HEK293 (cell line): ENCODE data around the gene FRRS1L.

Experiments
- CTCF ChIA-PET: fragments of 350-600 bp; formaldehyde crosslinking; extraction: SDS; loops from one replicate; lab custom pipeline; 2021; ENCODE audit warnings: antibody characterized with exemption; lab: Yijun Ruan, JAX
- POLR2A ChIA-PET: fragments of 300-600 bp; formaldehyde crosslinking; extraction: SDS; loops from one replicate; lab custom pipeline; 2020; ENCODE audit warnings: antibody characterized with exemption, inconsistent platforms; lab: Yijun Ruan, JAX
- H3K27ac ChIP-seq: fragments of 200-500 bp; sonication (Bioruptor generic); 2 replicates; pipeline ENCODE4 v1.5.1; 2014; ENCODE audit warnings: low read depth, low read length, control low read depth, inconsistent platforms; ENCODE audit errors: extremely low read depth
- H3K36me3 ChIP-seq, 2 experiments: fragments of 200-500 bp in 1 of 2; sonication (Bioruptor generic) in 1 of 2; 1 replicate in 1 of 2; 2 replicates in 1 of 2; pipeline ENCODE4 v1.5.1; 2014 to 2017; ENCODE audit warnings: inconsistent platforms in 2 of 2, low read length in 2 of 2; ENCODE audit not compliant: control insufficient read depth in 2 of 2, insufficient read depth in 1 of 2
- H3K4me1 ChIP-seq: fragments of 200-500 bp; sonication (Bioruptor generic); 2 replicates; pipeline ENCODE4 v1.5.1; 2014; ENCODE audit warnings: mild to moderate bottlenecking, low read length, inconsistent platforms; ENCODE audit not compliant: control insufficient read depth, insufficient read depth
- H3K4me3 ChIP-seq: 2 replicates; pipeline ENCODE4 v1.5.1; 2011; ENCODE audit warnings: low read depth, mild to moderate bottlenecking, control low read depth, low read length, moderate library complexity
- H3K9me3 ChIP-seq: fragments of 200-500 bp; sonication (Bioruptor generic); 2 replicates; pipeline ENCODE4 v1.5.1; 2014; ENCODE audit warnings: low read depth, low read length, inconsistent platforms; ENCODE audit not compliant: control insufficient read depth, insufficient read depth
- FEZF1 ChIP-seq: fragments of 450-650 bp; formaldehyde crosslinking; IDR thresholded peaks from 2 replicates; pipeline ENCODE4 v1.5.1; 2016; ENCODE audit warnings: missing biosample characterization, missing genetic modification characterization
- IKZF3 ChIP-seq: fragments of 450-650 bp; IDR thresholded peaks from 2 replicates; pipeline ENCODE4 v1.5.0; 2018; ENCODE audit warnings: missing biosample characterization, mild to moderate bottlenecking, missing genetic modification characterization, moderate library complexity
- KLF1 ChIP-seq: fragments of 450-650 bp; formaldehyde crosslinking; IDR thresholded peaks from 2 replicates; pipeline ENCODE4 v1.5.1; 2016; ENCODE audit warnings: missing biosample characterization, missing genetic modification characterization
- KLF16 ChIP-seq: fragments of 450-650 bp; formaldehyde crosslinking; IDR thresholded peaks from 2 replicates; pipeline ENCODE4 v1.5.1; 2017; ENCODE audit warnings: missing biosample characterization, missing genetic modification characterization
- KLF7 ChIP-seq: fragments of 450-650 bp; formaldehyde crosslinking; IDR thresholded peaks from 2 replicates; pipeline ENCODE4 v1.5.1; 2016; ENCODE audit warnings: missing biosample characterization, missing genetic modification characterization, borderline replicate concordance
- PBX3 ChIP-seq: sonication (generic); formaldehyde crosslinking; IDR thresholded peaks from 2 replicates; pipeline ENCODE4 v1.8.1; 2022; ENCODE audit warnings: mild to moderate bottlenecking, moderate library complexity, missing genetic modification reagents
- YY2 ChIP-seq: fragments of 450-650 bp; formaldehyde crosslinking; IDR thresholded peaks from 2 replicates; pipeline ENCODE4 v1.5.1; 2016; ENCODE audit warnings: missing biosample characterization, missing genetic modification characterization
- ZBTB48 ChIP-seq: fragments of 450-650 bp; formaldehyde crosslinking; IDR thresholded peaks from 2 replicates; pipeline ENCODE4 v1.5.1; 2016; ENCODE audit warnings: missing biosample characterization, missing genetic modification characterization
- ZEB2 ChIP-seq: fragments of 450-650 bp; formaldehyde crosslinking; IDR thresholded peaks from 2 replicates; pipeline ENCODE4 v1.5.1; 2016; ENCODE audit warnings: missing biosample characterization, missing genetic modification characterization
- ZIC2 ChIP-seq: fragments of 450-650 bp; formaldehyde crosslinking; IDR thresholded peaks from 2 replicates; pipeline ENCODE4 v1.5.1; 2016; ENCODE audit warnings: missing biosample characterization, missing genetic modification characterization
- ZNF121 ChIP-seq: fragments of 450-650 bp; formaldehyde crosslinking; IDR thresholded peaks from 2 replicates; pipeline ENCODE4 v1.5.1; 2016; ENCODE audit warnings: missing biosample characterization, missing genetic modification characterization
- ZNF132 ChIP-seq: fragments of 450-650 bp; formaldehyde crosslinking; IDR thresholded peaks from 2 replicates; pipeline ENCODE4 v1.5.1; 2017; ENCODE audit warnings: missing biosample characterization, missing genetic modification characterization, borderline replicate concordance
- ZNF221 ChIP-seq: fragments of 450-650 bp; formaldehyde crosslinking; IDR thresholded peaks from 2 replicates; pipeline ENCODE4 v1.5.1; 2017; ENCODE audit warnings: missing biosample characterization, missing genetic modification characterization, borderline replicate concordance
- ZNF473 ChIP-seq: fragments of 450-650 bp; formaldehyde crosslinking; IDR thresholded peaks from 2 replicates; pipeline ENCODE4 v1.5.1; 2017; ENCODE audit warnings: missing biosample characterization, missing genetic modification characterization
- ZNF48 ChIP-seq: fragments of 450-650 bp; formaldehyde crosslinking; IDR thresholded peaks from 2 replicates; pipeline ENCODE4 v1.5.1; 2016; ENCODE audit warnings: missing biosample characterization, missing genetic modification characterization
- ZNF513 ChIP-seq: fragments of 450-650 bp; IDR thresholded peaks from 2 replicates; pipeline ENCODE4 v1.5.1; 2018; ENCODE audit warnings: missing biosample characterization, missing genetic modification characterization
- ZNF514 ChIP-seq: fragments of 450-650 bp; formaldehyde crosslinking; IDR thresholded peaks from 2 replicates; pipeline ENCODE4 v1.5.1; 2016; ENCODE audit warnings: missing biosample characterization, missing genetic modification characterization
- ZNF518A ChIP-seq: fragments of 450-650 bp; formaldehyde crosslinking; conservative IDR thresholded peaks from 2 replicates; pipeline ENCODE4 v1.5.1; 2016; ENCODE audit warnings: low read depth, missing biosample characterization, missing genetic modification characterization
- ZNF529 ChIP-seq: fragments of 450-650 bp; formaldehyde crosslinking; IDR thresholded peaks from 2 replicates; pipeline ENCODE4 v1.5.1; 2017; ENCODE audit warnings: missing genetic modification characterization, missing biosample characterization; ENCODE audit not compliant: insufficient replicate concordance
- ZNF555 ChIP-seq: fragments of 450-650 bp; formaldehyde crosslinking; conservative IDR thresholded peaks from 2 replicates; pipeline ENCODE4 v1.5.1; 2017; ENCODE audit warnings: missing biosample characterization, mild to moderate bottlenecking, missing genetic modification characterization, inconsistent platforms
- ZNF561 ChIP-seq: fragments of 450-650 bp; IDR thresholded peaks from 2 replicates; pipeline ENCODE4 v1.5.1; 2018; ENCODE audit warnings: missing biosample characterization, missing genetic modification characterization, borderline replicate concordance
- ZNF658 ChIP-seq: fragments of 450-650 bp; formaldehyde crosslinking; IDR thresholded peaks from 2 replicates; pipeline ENCODE4; 2016; ENCODE audit warnings: missing biosample characterization, missing genetic modification characterization
- ZNF701 ChIP-seq: fragments of 450-650 bp; formaldehyde crosslinking; IDR thresholded peaks from 2 replicates; pipeline ENCODE4 v1.5.1; 2016; ENCODE audit warnings: missing biosample characterization, missing genetic modification characterization
- ZNF747 ChIP-seq: fragments of 450-650 bp; formaldehyde crosslinking; IDR thresholded peaks from 2 replicates; pipeline ENCODE4 v1.5.1; 2016; ENCODE audit warnings: missing biosample characterization, missing genetic modification characterization
- ZSCAN5A ChIP-seq: fragments of 450-650 bp; formaldehyde crosslinking; IDR thresholded peaks from 2 replicates; pipeline ENCODE4 v1.5.1; 2016; ENCODE audit warnings: missing biosample characterization, missing genetic modification characterization
- TF ChIP-seq, protein P1 (sequence below): fragments of 450-650 bp; formaldehyde crosslinking; IDR thresholded peaks from 2 replicates; pipeline ENCODE4 v1.5.1; 2017; ENCODE audit warnings: missing biosample characterization, missing genetic modification characterization

The FRRS1L gene

GRCh38 chr9:109176386-109176785, 9.3 kb upstream of the FRRS1L start (continued):
- TF ChIP-seq ZNF701 (tag by site-specific recombination) (no peak), ZNF518A (no peak), ZIC2 (tag by site-specific recombination) (no peak), ZNF513 (no peak), KLF16 (tag by site-specific recombination) (no peak), ZNF221 (no peak), ZBTB48 (no peak), ZNF121 (tag by site-specific recombination) (no peak), YY2 (no peak), FEZF1 (tag by site-specific recombination) (no peak), KLF7 (no peak), ZNF658 (tag by site-specific recombination) (no peak), PBX3 (CRISPR knock-in tag) (no peak), ZSCAN5A (tag by site-specific recombination) (no peak), KLF1 (tag by site-specific recombination) (no peak)

GRCh38 chr9:109172935-109173334, 5.9 kb upstream of the FRRS1L start:
- Histone ChIP-seq H3K9me3 (no peaks in the 10 kb centered on the region), H3K4me1 (no peaks in the 10 kb centered on the region), H3K36me3 (no peaks in the 10 kb centered on the region), H3K4me3 (no peak overlapping the region), H3K27ac (no peak overlapping the region)
- POLR2A ChIA-PET = no interaction called here
- CTCF ChIA-PET = interaction anchor here (0.6 to 3.5 kb wide), 5 partner anchors 11 to 416 kb away, joined by 3 to 21 read pairs (median 4); no protein-coding TSS in a partner anchor
- TF ChIP-seq ZNF514 (tag by site-specific recombination) (no peak), ZNF561 (tag by site-specific recombination) (no peak), ZNF132 (tag by site-specific recombination) (no peak), ZEB2 (tag by site-specific recombination) (no peak), ZNF473 (tag by site-specific recombination) (no peak), ZNF529 (no peak), ZNF48 (no peak), ZNF555 (tag by site-specific recombination) (no peak), ZNF747 (no peak), IKZF3 (no peak)
- TF ChIP-seq, protein P1, sequence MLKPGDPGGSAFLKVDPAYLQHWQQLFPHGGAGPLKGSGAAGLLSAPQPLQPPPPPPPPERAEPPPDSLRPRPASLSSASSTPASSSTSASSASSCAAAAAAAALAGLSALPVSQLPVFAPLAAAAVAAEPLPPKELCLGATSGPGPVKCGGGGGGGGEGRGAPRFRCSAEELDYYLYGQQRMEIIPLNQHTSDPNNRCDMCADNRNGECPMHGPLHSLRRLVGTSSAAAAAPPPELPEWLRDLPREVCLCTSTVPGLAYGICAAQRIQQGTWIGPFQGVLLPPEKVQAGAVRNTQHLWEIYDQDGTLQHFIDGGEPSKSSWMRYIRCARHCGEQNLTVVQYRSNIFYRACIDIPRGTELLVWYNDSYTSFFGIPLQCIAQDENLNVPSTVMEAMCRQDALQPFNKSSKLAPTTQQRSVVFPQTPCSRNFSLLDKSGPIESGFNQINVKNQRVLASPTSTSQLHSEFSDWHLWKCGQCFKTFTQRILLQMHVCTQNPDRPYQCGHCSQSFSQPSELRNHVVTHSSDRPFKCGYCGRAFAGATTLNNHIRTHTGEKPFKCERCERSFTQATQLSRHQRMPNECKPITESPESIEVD (tag by site-specific recombination) = no peak
